ENCODE results near the gene TTC23L. TPM values are rescaled to one million over a fixed set of nuclear protein-coding genes. Genes with fewer than 3 reads are reported as not detected.

Gene TTC23L
- total RNA-seq, 1 donor from 2014 or later = not detected

GRCh38 chr5:34804913-34805312 is 34.1 kb upstream of the TTC23L start:
- H3K4me3 ChIP-seq (ENCODE audit: low read depth, low read length) = no peak overlapping the region
- no peak for TF ChIP-seq CTCF (conservative IDR thresholded peaks at IDR 0.05; ENCODE audit: low read depth, low read length)
- no peak for DNase-seq (ENCODE audit: low read depth)

DNA sequence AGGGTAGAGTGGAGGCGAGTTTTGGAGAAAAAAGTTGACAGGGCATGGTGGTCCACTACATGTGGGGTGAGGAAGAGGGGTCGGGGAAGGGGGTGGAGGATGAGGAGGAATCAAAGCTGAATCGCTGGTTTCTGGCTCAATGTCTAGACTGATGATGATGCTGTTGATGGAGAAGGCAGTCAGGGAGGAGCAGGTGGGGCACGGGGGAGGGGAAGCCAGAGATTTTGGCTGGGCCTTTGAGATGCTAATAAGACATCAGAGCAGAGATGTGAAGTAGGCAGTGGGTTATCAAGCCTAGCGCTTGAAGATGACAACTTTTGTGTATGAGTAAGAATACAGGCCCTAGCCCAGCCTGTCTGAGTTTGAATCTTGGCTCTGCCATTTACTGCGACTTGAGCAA is 32.4 kb upstream of the TTC23L start:
- DNase-seq (ENCODE audit: low read depth) = no peak
- TF ChIP-seq CTCF (conservative IDR thresholded peaks at IDR 0.05; ENCODE audit: low read depth, low read length) = no peak
- no peak overlapping the region for H3K4me3 ChIP-seq (ENCODE audit: low read depth, low read length)

DNA sequence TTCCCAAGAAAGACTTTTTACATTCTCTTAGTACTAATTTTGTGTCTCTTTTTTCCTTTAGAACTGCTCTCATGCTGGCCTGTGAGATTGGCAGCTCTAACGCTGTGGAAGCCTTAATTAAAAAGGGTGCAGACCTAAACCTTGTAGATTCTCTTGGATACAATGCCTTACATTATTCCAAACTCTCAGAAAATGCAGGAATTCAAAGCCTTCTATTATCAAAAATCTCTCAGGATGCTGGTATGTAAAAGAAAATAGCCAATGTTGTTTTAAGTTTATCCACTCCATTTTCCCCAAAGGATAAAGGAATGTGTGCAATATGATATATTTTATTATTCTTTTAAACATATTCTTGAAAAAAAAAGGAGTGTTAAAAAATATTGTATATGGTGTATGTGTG is 27.3 kb upstream of the TTC23L start:
- no peak overlapping the region for H3K4me3 ChIP-seq (ENCODE audit: low read depth, low read length)
- DNase-seq (ENCODE audit: low read depth) = no peak

GRCh38 chr5:34813509-34813908 is 25.5 kb upstream of the TTC23L start:
- no peak for TF ChIP-seq CTCF (conservative IDR thresholded peaks at IDR 0.05; ENCODE audit: low read depth, low read length)
- no peak overlapping the region for H3K4me3 ChIP-seq (ENCODE audit: low read depth, low read length)
- no peak for DNase-seq (ENCODE audit: low read depth)

More for the DNA sequence above, 27.3 kb upstream of the TTC23L start:
- no peak for TF ChIP-seq CTCF (conservative IDR thresholded peaks at IDR 0.05; ENCODE audit: low read depth, low read length)

- no peak overlapping the region for H3K4me3 ChIP-seq (ENCODE audit: low read depth, low read length)
- DNase-seq (ENCODE audit: low read depth) = no peak
- no peak for TF ChIP-seq CTCF (conservative IDR thresholded peaks at IDR 0.05; ENCODE audit: low read depth, low read length)
Observed at GRCh38 chr5:34817558-34818351, 21.2 kb upstream of the TTC23L start.

GRCh38 chr5:34818717-34819116 is 20.2 kb upstream of the TTC23L start:
- H3K4me3 ChIP-seq (ENCODE audit: low read depth, low read length) = no peak overlapping the region
- no peak for TF ChIP-seq CTCF (conservative IDR thresholded peaks at IDR 0.05; ENCODE audit: low read depth, low read length)
- DNase-seq (ENCODE audit: low read depth) = no peak

DNA sequence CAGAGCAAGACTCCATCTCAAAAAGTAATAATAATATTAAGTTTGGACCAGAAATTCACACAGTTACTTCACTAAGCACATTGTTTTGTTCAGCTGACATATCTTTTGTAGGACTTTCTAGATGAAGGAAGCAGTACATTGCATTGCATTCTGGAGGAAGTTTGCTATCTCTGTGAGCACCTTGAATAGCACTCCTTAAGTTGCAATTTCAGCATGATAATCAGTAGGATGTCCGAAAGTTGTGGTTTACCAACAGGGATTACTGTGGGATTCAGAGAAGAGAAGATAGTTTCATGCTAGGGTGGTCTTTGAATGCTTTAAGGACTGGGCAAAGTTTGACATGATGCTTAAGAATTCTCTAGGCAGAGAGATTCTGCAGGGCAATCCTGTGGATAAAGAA is 18.4 kb upstream of the TTC23L start:
- no peak for TF ChIP-seq CTCF (conservative IDR thresholded peaks at IDR 0.05; ENCODE audit: low read depth, low read length)
- no peak overlapping the region for H3K4me3 ChIP-seq (ENCODE audit: low read depth, low read length)
- no peak for DNase-seq (ENCODE audit: low read depth)
